A673 (cell line): ENCODE results near the gene OCSTAMP. TPM values are rescaled to one million over a fixed set of nuclear protein-coding genes. Genes with fewer than 3 reads are reported as not detected.

Source experiments
- Bru-seq: library from RNA; stranded (reverse); fragments of 400-500 nt; gene quantifications from one replicate; lab custom pipeline; 2021; lab: Mats Ljungman, UMichigan
- BruChase-seq, 2 experiments: library from RNA; stranded (reverse); fragments of 400-500 nt; gene quantifications; one replicate each; lab custom pipeline; 2021; lab: Mats Ljungman, UMichigan
- BruUV-seq: library from RNA; stranded (reverse); fragments of 400-500 nt; replicated peaks from 2 replicates; lab custom pipeline; 2021; lab: Mats Ljungman, UMichigan
- CTCF ChIA-PET: fragments of 300-600 bp; sonication (Branson Sonifier 250); formaldehyde crosslinking; loops from one replicate; lab custom pipeline; 2022; ENCODE audit warnings: antibody characterized with exemption; lab: Charles Lee
- POLR2A ChIA-PET: fragments of 300-600 bp; sonication (Branson Sonifier 250); formaldehyde crosslinking; loops from one replicate; lab custom pipeline; 2022; ENCODE audit warnings: antibody characterized with exemption; ENCODE audit not compliant: low non-redundant PET; lab: Charles Lee
- DNase-seq: peaks from one replicate; pipeline ENCODE4 v3.0.0-alpha.2; 2015; ENCODE audit warnings: low spot score
- H3K27ac ChIP-seq: fragments of 200-600 bp; sonication (generic); 2 replicates; pipeline ENCODE4 v1.5.1; 2016; ENCODE audit warnings: mixed run types, low read depth, mild to moderate bottlenecking, mixed read lengths, antibody characterized with exemption, low read length; ENCODE audit not compliant: poor library complexity, severe bottlenecking
- H3K27me3 ChIP-seq: fragments of 200-600 bp; sonication (generic); replicated peaks from 2 replicates; pipeline ENCODE4 v1.6.1; 2017; ENCODE audit warnings: mixed run types, low read depth, mild to moderate bottlenecking, mixed read lengths, antibody characterized with exemption, low read length; ENCODE audit not compliant: insufficient read depth, poor library complexity
- H3K36me3 ChIP-seq: fragments of 200-600 bp; sonication (generic); 2 replicates; pipeline ENCODE4 v1.6.1; 2016; ENCODE audit warnings: mixed run types, mild to moderate bottlenecking, mixed read lengths, antibody characterized with exemption, low read length; ENCODE audit not compliant: insufficient read depth, poor library complexity, severe bottlenecking
- H3K4me1 ChIP-seq: fragments of 200-600 bp; sonication (generic); 2 replicates; pipeline ENCODE4 v1.6.1; 2017; ENCODE audit warnings: mixed run types, mild to moderate bottlenecking, mixed read lengths, antibody characterized with exemption, low read length; ENCODE audit not compliant: insufficient read depth, poor library complexity, severe bottlenecking
- H3K4me3 ChIP-seq: fragments of 200-600 bp; sonication (generic); 2 replicates; pipeline ENCODE4 v1.5.1; 2016; ENCODE audit warnings: low read depth, mixed run types, mild to moderate bottlenecking, mixed read lengths, low read length; ENCODE audit not compliant: poor library complexity, severe bottlenecking
- H3K9me3 ChIP-seq: fragments of 200-600 bp; sonication (generic); 2 replicates; pipeline ENCODE4 v1.6.1; 2016; ENCODE audit warnings: mixed run types, low read depth, mild to moderate bottlenecking, mixed read lengths, antibody characterized with exemption, low read length; ENCODE audit not compliant: poor library complexity, severe bottlenecking
- CTCF ChIP-seq: fragments of 300-800, 200-600 bp; sonication (generic); conservative IDR thresholded peaks from 2 replicates; pipeline ENCODE4 v1.5.1; 2017; ENCODE audit warnings: low read depth, mild to moderate bottlenecking, antibody characterized with exemption, low read length, moderate library complexity, mixed read lengths
- EZH2 ChIP-seq: fragments of 200-600 bp; sonication (generic); IDR thresholded peaks from 2 replicates; pipeline ENCODE4 v1.6.1; 2017; ENCODE audit warnings: borderline replicate concordance, low read depth, mild to moderate bottlenecking, mixed read lengths, antibody characterized with exemption, low read length; ENCODE audit not compliant: poor library complexity, severe bottlenecking
- intact Hi-C: fragments of 100-400 bp; cut with micrococcal nuclease; formaldehyde crosslinking; loops from one replicate; pipeline ENCODE4 v1.10.0; 2022; ENCODE audit not compliant: unreplicated experiment
- long read RNA-seq: library from polyadenylated mRNA; stranded (forward); transcript quantifications from one replicate; pipeline ENCODE4 v2.0.0, GENCODE V29; 2022
- total RNA-seq: library from RNA; stranded (reverse); gene quantifications from 2 replicates; pipeline ENCODE4 v1.2.3, GENCODE V29; 2021

OCSTAMP gene, protein sequence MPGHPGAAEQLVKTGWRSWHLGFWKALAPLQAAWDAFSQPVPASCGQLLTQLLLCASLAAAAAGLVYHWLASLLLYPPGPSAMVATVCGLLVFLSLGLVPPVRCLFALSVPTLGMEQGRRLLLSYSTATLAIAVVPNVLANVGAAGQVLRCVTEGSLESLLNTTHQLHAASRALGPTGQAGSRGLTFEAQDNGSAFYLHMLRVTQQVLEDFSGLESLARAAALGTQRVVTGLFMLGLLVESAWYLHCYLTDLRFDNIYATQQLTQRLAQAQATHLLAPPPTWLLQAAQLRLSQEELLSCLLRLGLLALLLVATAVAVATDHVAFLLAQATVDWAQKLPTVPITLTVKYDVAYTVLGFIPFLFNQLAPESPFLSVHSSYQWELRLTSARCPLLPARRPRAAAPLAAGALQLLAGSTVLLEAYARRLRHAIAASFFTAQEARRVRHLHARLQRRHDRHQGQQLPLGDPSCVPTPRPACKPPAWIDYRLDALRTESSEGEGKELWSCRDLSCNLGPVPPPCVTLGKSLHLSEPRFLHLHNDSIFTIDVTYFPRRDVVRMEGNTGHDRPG
- total RNA-seq (not detected in 2 replicates), Bru-seq, nascent RNA (percentile 0 among the genes with signal in this experiment), BruChase-seq, experiment 1, labeled RNA remaining after a 2-hour chase (percentile 8 among the genes with signal in this experiment), BruChase-seq, experiment 2, labeled RNA remaining after a 6-hour chase (not detected)
- long read RNA-seq: 0 reads

DNA sequence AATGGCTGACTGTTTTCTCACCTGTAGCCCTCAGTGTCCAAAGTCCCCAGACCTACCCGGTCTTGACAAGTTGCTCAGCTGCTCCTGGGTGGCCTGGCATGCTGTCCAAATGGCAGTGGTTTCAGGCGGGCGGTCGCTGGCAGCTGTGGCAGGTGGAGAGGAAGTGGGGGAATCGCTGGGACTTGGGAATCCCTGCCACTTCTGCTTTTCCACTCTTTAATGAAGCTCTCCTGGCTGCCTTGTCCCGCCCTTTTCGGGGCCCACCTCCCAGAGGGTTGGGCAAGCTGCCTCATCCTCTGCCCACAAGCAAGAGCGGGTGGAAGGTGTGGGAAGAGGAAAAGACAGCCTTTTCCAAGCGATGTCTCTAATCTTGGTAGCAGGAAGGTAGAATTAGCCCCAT, at the start of gene OCSTAMP:
TSS of gene OCSTAMP (minus strand) at position 194 of the 400 bp plus-strand sequence. CDS start at position 100, 94 bp downstream.
- no peaks in the 10 kb centered on the region for H3K27me3 ChIP-seq
- ChIA-PET CTCF (no interaction called here), POLR2A (no interaction called here)
- no peaks in the 10 kb centered on the region for H3K36me3 ChIP-seq
- H3K27ac ChIP-seq: no peak within 1 kb of the TSS
- H3K4me3 ChIP-seq: no peak within 1 kb of the TSS
- no peaks in the 10 kb centered on the region for H3K9me3 ChIP-seq
- no peak for DNase-seq
- intact Hi-C loops: no loop called here
- BruUV-seq: no TSS peak
- TF ChIP-seq CTCF (no peak), EZH2 (no peak)
- H3K4me1 ChIP-seq: no peaks in the 10 kb centered on the region

- Histone ChIP-seq H3K9me3 (no peaks in the 10 kb centered on the region), H3K27ac (no peak overlapping the region), H3K4me3 (no peak overlapping the region), H3K36me3 (no peaks in the 10 kb centered on the region), H3K4me1 (no peaks in the 10 kb centered on the region), H3K27me3 (no peaks in the 10 kb centered on the region)
- no peak for DNase-seq
- CTCF ChIA-PET: no interaction called here
- POLR2A ChIA-PET: no interaction called here
- intact Hi-C loops: no loop called here
- no TSS peak for BruUV-seq
- TF ChIP-seq EZH2: no peak
- TF ChIP-seq CTCF: no peak
Measured at GRCh38 chr20:46599227-46599987, 49.0 kb upstream of the OCSTAMP start.

DNA sequence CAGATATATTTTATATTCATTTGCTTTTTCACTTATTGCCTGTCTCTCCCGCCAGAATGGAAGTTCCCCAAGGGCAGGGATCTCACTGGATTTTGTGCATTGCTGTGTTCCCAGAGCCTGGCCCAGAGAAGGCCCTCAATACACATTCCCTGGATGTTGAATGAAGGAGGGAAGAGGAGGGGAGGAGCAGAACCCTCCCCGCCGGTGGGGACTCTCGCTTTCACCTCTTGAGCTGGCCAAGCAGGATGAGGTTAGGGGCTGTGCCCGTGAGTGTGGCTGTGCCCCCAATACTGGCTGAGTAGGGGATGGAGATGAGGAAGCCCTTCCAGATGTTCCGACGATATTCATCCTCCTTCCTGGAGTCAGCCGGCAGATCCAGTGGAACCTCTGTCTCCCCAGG, 45.5 kb upstream of the OCSTAMP start:
- Histone ChIP-seq H3K4me3 (no peak overlapping the region), H3K4me1 (no peaks in the 10 kb centered on the region), H3K36me3 (no peaks in the 10 kb centered on the region), H3K27me3 (no peaks in the 10 kb centered on the region), H3K27ac (no peak overlapping the region), H3K9me3 (no peaks in the 10 kb centered on the region)
- ChIA-PET CTCF (no interaction called here), POLR2A (no interaction called here)
- no peak for DNase-seq
- TF ChIP-seq EZH2: no peak
- no peak for TF ChIP-seq CTCF
- BruUV-seq: no TSS peak
- intact Hi-C loops: no loop called here
